ENCODE measurements around the gene CYP24A1.

GRCh38 chr20:54197621-54198604 lies 24.1 kb upstream of the CYP24A1 start:
- TF ChIP-seq CTCF (conservative IDR thresholded peaks at IDR 0.05) = peak; percentile 20
- TF ChIP-seq ZFX (IDR thresholded peaks at IDR 0.05) = no peak
